Activated B cell treated with CpG ODN at 0.5 μM for 24 hours (primary cell): ENCODE results near the gene CLIC5. TPM values are rescaled to one million over a fixed set of nuclear protein-coding genes. Genes with fewer than 3 reads are reported as not detected.

Source experiments
- ATAC-seq: fragments of 200-7000 bp; cut with Tn5 transposase; one replicate; pipeline ENCODE4 v1.10.0; 2021; ENCODE audit warnings: low read depth, mild to moderate bottlenecking, moderate library complexity
- CTCF ChIA-PET: fragments of 350-600 bp; sonication (Branson Sonifier 250); formaldehyde crosslinking; loops from one replicate; lab custom pipeline; 2021; ENCODE audit warnings: antibody characterized with exemption; lab: Charles Lee
- POLR2A ChIA-PET: fragments of 350-600 bp; sonication (Branson Sonifier 250); formaldehyde crosslinking; loops from one replicate; lab custom pipeline; 2021; ENCODE audit warnings: antibody characterized with exemption; lab: Charles Lee
- DNase-seq: peaks from one replicate; pipeline ENCODE4 v3.0.0; 2022
- H3K27ac Mint-ChIP-seq: one replicate; pipeline ENCODE4 v1.8.0; 2020; ENCODE audit warnings: mixed read lengths
- H3K27me3 Mint-ChIP-seq: one replicate; pipeline ENCODE4 v1.8.0; 2021; ENCODE audit warnings: mixed read lengths
- H3K36me3 Mint-ChIP-seq: one replicate; pipeline ENCODE4 v1.8.0; 2021; ENCODE audit warnings: low read depth, mixed read lengths
- H3K4me1 Mint-ChIP-seq: one replicate; pipeline ENCODE4 v1.8.0; 2021; ENCODE audit warnings: mixed read lengths
- H3K4me3 Mint-ChIP-seq: one replicate; pipeline ENCODE4 v1.8.0; 2020; ENCODE audit warnings: mild to moderate bottlenecking, mixed read lengths
- H3K9me3 Mint-ChIP-seq: one replicate; pipeline ENCODE4 v1.8.0; 2020; ENCODE audit warnings: mixed read lengths
- CTCF ChIP-seq: fragments of 200-600 bp; IDR thresholded peaks from one replicate; pipeline ENCODE4 v1.8.0; 2022; ENCODE audit warnings: antibody characterized with exemption, mild to moderate bottlenecking
- intact Hi-C: fragments of 100-400 bp; cut with micrococcal nuclease; formaldehyde crosslinking; loops from one replicate; pipeline ENCODE4 v1.15.1; 2024
- total RNA-seq: library from RNA; stranded (reverse); gene quantifications from 2 replicates; pipeline ENCODE4 v1.2.3, GENCODE V29; 2022

The CLIC5 gene
- total RNA-seq, 1 donor from 2014 or later: 2.5 TPM

- H3K4me3 Mint-ChIP-seq: no peak overlapping the region
- H3K9me3 Mint-ChIP-seq: no peaks in the 10 kb centered on the region
- DNase-seq (no peak), ATAC-seq (no peak)
- ChIA-PET CTCF (no interaction called here), POLR2A (no interaction called here)
- no peak for TF ChIP-seq CTCF
- no peak overlapping the region for H3K27ac Mint-ChIP-seq
- H3K27me3 Mint-ChIP-seq: peaks cover 2% of the 10 kb centered on the region
- no peaks in the 10 kb centered on the region for H3K4me1 Mint-ChIP-seq
- intact Hi-C loops: no loop called here
- no peaks in the 10 kb centered on the region for H3K36me3 Mint-ChIP-seq
Measured at GRCh38 chr6:45870531-45870930, 145.1 kb downstream of the CLIC5 start.

- H3K36me3 Mint-ChIP-seq: no peaks in the 10 kb centered on the region
Measured at GRCh38 chr6:45864651-45865050, 151.0 kb downstream of the CLIC5 start.

GRCh38 chr6:45858691-45859090, 157.0 kb downstream of the CLIC5 start:
- intact Hi-C loops: no loop called here
- H3K4me1 Mint-ChIP-seq: no peaks in the 10 kb centered on the region
- H3K27me3 Mint-ChIP-seq: no peaks in the 10 kb centered on the region
- no peak for ATAC-seq
- H3K27ac Mint-ChIP-seq: no peak overlapping the region
- DNase-seq: no peak
- no peaks in the 10 kb centered on the region for H3K9me3 Mint-ChIP-seq
- ChIA-PET POLR2A (no interaction called here), CTCF (no interaction called here)
- no peak for TF ChIP-seq CTCF
- H3K4me3 Mint-ChIP-seq: no peak overlapping the region
- H3K36me3 Mint-ChIP-seq: no peaks in the 10 kb centered on the region

More at GRCh38 chr6:45864651-45865050, 151.0 kb downstream of the CLIC5 start:
- ATAC-seq (no peak), DNase-seq (no peak)
- Mint-ChIP-seq H3K4me1 (no peaks in the 10 kb centered on the region), H3K9me3 (no peaks in the 10 kb centered on the region), H3K27ac (no peak overlapping the region), H3K27me3 (peaks cover 2% of the 10 kb centered on the region), H3K4me3 (no peak overlapping the region)
- no peak for TF ChIP-seq CTCF
- POLR2A ChIA-PET: no interaction called here
- intact Hi-C loops: no loop called here
- CTCF ChIA-PET: no interaction called here

- intact Hi-C loops: no loop called here
- DNase-seq (no peak), ATAC-seq (no peak)
- no peak overlapping the region for H3K4me3 Mint-ChIP-seq
- no peak overlapping the region for H3K27ac Mint-ChIP-seq
- H3K27me3 Mint-ChIP-seq: no peaks in the 10 kb centered on the region
- H3K9me3 Mint-ChIP-seq: no peaks in the 10 kb centered on the region
- H3K36me3 Mint-ChIP-seq: no peaks in the 10 kb centered on the region
- CTCF ChIA-PET: no interaction called here
- no peak for TF ChIP-seq CTCF
- POLR2A ChIA-PET: no interaction called here
- H3K4me1 Mint-ChIP-seq: no peaks in the 10 kb centered on the region
Measured at GRCh38 chr6:45857827-45858226, 157.8 kb downstream of the CLIC5 start.

GRCh38 chr6:45855642-45856394, 159.8 kb downstream of the CLIC5 start:
- TF ChIP-seq CTCF: no peak
- ChIA-PET POLR2A (no interaction called here), CTCF (no interaction called here)
- intact Hi-C loops: no loop called here
- Mint-ChIP-seq H3K36me3 (no peaks in the 10 kb centered on the region), H3K4me3 (no peak overlapping the region), H3K27ac (no peak overlapping the region), H3K27me3 (peaks cover 3% of the 10 kb centered on the region), H3K9me3 (no peaks in the 10 kb centered on the region), H3K4me1 (no peaks in the 10 kb centered on the region)
- ATAC-seq (no peak), DNase-seq (no peak)
